NK-92 treated with Interleukin-12 subunit alpha and Interleukin-12 subunit beta, amount 100 ng/mL, for 24 hours (cell line): ENCODE measurements around the gene CA11.
"Not testable (repeated sequence)": the region's sequence is repeated elsewhere in the genome, so short reads cannot be mapped to it uniquely, and the experiment has no call there.

Experiments
- DNase-seq: peaks from one replicate; lab custom pipeline; 2025; lab: John Stamatoyannopoulos, UW

CA11 gene

DNA sequence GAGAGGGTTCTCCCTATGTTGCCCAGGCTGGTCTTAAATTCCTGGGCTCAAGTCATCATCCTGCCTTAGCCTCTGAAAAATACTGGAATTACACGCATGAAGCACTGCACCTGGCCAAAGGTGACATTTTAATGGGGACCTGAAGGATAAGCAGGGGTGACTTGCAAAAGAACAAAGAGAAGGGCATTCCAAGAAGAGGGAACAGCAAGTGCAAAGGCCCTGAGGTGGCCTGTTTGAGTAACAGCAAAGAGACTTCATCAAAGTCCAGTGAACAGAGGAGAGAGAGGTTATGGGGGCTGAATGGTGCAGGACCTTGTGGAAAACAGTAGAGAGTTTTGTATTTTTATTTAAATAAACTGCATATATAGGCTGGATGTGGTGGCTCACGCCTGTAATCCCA lies 4.1 kb downstream of the CA11 start:
- no peak for DNase-seq

GRCh38 chr19:48639483-48640375 lies 6.3 kb downstream of the CA11 start:
- no peak for DNase-seq

- no peak for DNase-seq
Observed at GRCh38 chr19:48638831-48639381, 7.1 kb downstream of the CA11 start.

DNA sequence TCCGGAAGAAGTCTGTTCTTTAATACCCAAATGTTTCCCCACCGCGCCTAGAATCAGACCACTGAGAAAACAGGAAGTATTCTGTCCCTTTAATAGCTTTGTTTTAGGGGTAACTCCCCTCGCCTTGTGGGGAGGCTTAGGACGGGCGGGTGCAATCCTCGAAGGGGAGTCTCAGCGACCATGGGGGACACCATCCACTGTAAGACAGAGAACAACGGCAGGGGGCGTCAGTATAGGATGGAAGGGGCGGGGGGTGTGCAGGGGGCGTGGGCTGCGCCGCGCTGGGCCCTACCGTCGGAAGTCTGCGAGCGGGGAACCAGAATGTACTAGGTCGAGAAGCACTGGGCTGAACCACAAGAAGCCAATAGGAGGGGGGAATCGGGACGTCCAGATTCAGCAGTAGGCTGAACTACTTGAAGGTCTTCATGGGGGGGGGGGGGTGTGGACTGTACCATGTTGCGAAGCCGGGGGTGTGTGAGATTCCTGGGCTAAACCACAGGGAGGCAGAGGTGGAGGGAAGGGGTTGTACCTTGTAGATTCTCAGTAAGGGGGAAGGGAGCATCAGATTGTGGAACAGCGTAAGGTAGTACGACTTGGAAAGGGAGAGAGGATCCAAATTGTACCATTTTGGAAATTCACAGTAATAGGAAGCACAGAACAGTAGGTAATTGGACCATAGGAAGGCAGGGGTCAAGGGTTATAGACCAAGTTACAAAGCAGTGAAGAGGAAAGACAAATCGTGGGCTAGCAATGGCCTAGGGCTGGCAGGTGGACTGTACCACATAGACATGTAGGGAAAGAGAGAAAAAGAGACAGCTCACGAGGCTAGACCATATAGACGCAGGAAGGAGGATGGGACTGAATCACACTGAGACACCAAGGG lies 7.8 kb downstream of the CA11 start:
- peak; percentile 57 for DNase-seq

DNA sequence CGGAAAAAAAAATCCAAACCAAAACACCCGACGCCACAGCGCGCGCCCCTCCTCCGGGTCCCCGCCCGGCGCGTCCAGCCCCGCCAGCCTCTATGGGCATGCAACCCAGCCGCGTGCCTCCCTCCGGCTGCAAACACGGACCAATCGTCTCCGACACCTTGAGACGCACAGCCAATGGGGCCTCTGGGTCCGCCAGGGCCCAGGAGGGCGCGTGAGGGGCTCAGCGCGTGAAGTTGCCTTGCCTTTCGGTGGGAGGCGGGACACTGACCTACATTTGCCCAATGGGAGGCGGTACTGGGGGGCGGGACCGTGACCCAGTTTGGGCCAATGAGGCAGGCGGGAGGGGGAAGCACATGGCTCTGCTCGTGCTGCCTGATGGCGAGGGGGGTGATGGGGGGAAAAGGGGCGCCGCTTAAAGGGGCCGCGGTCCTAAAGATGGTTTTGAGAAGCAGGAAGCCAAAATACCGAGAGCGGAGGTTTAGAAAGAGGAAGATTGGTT lies 8.5 kb downstream of the CA11 start:
- DNase-seq, result peak; percentile 92

DNA sequence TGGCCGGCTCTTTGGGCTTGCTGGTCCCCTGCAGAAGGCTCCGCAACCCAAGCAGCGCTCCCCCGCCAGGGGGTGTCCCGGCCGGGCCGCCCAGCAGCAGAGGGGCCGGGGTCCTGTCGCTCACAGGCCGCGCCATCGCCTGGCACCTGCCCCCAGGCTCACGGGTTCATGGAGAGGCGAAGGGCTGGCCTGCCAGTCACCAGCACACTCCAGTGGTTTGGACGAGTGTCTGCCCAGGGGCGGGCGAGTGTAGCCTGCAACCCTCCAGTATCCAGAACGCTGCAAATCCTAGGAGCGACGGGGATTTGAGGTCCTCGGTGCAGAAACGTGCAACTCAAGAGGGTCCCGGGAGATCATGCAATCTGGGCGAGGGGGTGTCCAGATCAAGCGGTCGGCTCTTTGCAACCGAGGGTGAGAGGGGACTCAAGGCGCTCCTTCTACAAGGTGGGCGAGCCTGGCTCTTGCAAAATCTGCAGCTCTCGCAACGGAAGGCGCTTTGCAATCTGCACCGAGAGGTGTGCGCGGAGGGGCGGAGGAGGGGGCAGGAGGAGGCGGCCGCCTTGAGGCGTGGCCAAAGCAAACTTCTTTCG lies 9.0 kb downstream of the CA11 start, which contains the start of gene DBP:
Gene DBP (minus strand): TSS at position 521 of the 590 bp plus-strand sequence. CDS start 385 bp downstream, at position 136.
- no peak for DNase-seq

GRCh38 chr19:48635966-48636858 lies 9.8 kb downstream of the CA11 start:
- DNase-seq, result no peak

GRCh38 chr19:48635263-48635965 lies 10.6 kb downstream of the CA11 start:
- peak; percentile 41 for DNase-seq

GRCh38 chr19:48634424-48635262 lies 11.3 kb downstream of the CA11 start:
- peak; percentile 77 for DNase-seq

DNA sequence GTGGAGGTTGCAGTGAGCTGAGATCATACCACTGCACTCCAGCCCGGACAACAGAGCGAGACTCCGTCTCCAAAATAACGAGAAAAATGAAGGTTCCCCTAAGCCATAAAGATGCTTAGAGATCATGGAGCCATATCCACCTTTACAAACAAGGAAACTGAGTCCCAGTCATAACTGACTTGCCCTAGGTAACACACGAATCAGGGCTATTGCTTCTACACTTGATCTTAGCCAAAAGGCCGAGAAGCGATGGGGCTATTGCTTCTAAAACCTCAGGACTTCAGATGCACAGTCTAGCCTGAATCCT lies 12.0 kb downstream of the CA11 start:
- DNase-seq, result no peak

DNA sequence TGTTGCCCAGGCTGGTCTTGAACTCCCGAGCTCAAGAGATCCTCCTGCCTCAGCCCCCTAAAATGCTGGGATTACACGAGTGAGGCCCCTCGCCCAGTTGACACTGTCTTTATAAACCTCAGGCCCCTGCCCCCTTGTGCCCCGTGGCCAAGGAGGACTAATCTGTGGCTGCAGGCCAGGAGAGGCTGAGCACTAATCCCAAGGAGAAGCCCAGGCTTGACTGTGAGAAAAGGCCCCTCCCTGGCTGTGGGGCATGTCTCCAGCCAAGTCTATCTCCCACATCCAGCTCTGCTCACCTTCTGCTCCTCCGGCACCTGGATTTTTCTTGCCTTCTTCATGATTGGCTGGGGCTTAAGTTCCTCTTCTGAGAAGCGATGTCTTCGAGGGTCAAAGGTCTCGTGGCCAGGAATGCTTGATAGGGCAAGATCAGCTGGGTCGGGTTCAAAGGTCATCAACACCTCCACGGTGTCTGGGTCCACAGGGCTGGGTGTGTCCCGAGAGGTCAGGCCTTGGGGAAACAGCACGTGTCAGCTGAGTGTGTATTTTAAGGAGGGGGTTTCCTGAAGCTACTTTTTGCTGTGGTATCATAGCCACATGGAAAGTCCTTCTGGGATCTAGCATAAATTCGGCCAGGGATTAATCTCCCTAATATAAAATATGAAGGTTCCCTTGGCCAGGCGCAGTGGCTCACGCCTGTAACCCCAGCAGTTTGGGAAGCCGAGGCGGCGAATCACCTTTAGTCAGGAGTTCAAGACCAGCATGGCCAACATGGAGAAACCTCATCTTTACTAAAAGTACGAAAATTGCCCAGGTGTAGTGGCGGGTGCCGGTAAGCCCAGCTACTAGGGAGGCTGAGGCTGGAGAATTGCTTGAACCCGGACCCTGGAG lies 12.6 kb downstream of the CA11 start:
- no peak for DNase-seq

GRCh38 chr19:48632692-48633147 lies 13.3 kb downstream of the CA11 start:
- DNase-seq, result no peak

DNA sequence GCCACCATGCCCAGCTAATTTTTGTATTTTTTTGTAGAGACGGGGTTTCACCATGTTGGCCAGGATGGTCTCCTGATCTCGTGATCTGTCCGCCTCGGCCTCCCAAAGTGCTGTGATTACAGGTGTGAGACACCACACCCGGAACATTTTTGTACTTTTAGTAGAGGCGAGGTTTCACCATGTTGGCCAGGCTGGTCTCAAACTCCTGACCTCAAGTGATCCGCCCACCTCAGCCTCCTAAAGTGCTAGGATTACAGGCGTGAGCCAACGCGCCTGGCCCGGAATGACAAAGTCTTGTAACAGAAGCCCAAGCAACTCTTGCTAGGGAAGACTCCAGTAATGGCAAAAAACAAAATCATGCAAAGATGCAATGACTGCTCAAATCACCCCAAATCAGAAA lies 13.7 kb downstream of the CA11 start:
- DNase-seq, result not testable (repeated sequence)

DNA sequence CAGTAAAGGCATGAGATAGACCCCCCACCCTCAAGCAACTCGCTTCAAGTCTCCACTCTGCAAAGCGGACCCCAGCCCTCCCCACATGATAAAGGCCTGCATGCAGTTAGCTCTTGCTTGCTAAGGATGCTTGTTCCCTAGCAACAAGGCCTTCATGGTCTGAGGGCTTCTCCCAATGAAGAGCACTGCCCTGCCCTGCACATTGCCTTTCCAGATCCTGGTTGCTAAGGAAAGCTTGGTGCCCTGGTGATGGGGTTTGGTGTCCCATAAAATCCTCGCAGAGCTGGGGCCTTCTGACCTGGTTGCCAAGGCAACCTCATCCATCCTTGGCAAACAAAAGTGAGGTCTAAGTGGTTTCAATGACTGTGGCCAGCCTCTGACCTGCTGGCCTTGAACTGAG lies 14.8 kb downstream of the CA11 start:
- no peak for DNase-seq

- DNase-seq, result no peak
Observed at GRCh38 chr19:48630296-48631063, 15.5 kb downstream of the CA11 start.

DNA sequence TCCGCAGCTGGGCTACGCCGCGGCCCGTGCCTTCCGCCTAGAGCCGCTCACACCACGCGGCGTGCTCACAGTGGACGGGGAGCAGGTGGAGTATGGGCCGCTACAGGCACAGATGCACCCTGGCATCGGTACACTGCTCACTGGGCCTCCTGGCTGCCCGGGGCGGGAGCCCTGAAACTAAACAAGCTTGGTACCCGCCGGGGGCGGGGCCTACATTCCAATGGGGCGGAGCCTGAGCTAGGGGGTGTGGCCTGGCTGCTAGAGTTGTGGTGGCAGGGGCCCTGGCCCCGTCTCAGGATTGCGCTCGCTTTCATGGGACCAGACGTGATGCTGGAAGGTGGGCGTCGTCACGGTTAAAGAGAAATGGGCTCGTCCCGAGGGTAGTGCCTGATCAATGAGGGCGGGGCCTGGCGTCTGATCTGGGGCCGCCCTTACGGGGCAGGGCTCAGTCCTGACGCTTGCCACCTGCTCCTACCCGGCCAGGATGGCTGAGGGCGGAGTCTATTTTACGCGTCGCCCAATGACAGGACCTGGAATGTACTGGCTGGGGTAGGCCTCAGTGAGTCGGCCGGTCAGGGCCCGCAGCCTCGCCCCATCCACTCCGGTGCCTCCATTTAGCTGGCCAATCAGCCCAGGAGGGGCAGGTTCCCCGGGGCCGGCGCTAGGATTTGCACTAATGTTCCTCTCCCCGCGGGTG lies 16.2 kb downstream of the CA11 start:
- DNase-seq, result no peak

DNA sequence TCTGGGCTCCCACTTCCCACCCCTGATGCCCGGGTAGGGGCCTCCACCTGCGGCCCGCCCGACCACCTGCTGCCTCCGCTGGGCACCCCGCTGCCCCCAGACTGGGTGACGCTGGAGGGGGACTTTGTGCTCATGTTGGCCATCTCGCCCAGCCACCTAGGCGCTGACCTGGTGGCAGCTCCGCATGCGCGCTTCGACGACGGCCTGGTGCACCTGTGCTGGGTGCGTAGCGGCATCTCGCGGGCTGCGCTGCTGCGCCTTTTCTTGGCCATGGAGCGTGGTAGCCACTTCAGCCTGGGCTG lies 16.7 kb downstream of the CA11 start:
- DNase-seq, result no peak
